Endothelial cell of umbilical vein (primary cell): ENCODE results near the gene NXN. TPM values are rescaled to one million over a fixed set of nuclear protein-coding genes. Genes with fewer than 3 reads are reported as not detected.

Experiments used
- BruUV-seq: library from RNA; stranded (reverse); fragments of 400-500 nt; replicated peaks from 2 replicates; lab custom pipeline; 2021; lab: Mats Ljungman, UMichigan
- CTCF ChIA-PET: fragments of 300-600, 350-600 bp; sonication (Branson Sonifier 250); formaldehyde crosslinking; loops from one replicate; lab custom pipeline; 2021; ENCODE audit warnings: antibody characterized with exemption, inconsistent platforms; lab: Charles Lee
- POLR2A ChIA-PET: fragments of 300-600, 350-600 bp; sonication (Branson Sonifier 250); formaldehyde crosslinking; loops from one replicate; lab custom pipeline; 2021; ENCODE audit warnings: antibody characterized with exemption, inconsistent platforms; lab: Charles Lee
- DNase-seq: peaks from one replicate; pipeline ENCODE4 v3.0.0-alpha.2; 2011; ENCODE audit warnings: low read depth, low spot score
- FAIRE-seq: peaks from 2 replicates; lab custom pipeline; 2011; peaks lifted over from hg19 to GRCh38; lab: Jason Lieb, UNC
- H2AFZ ChIP-seq: 2 replicates; pipeline ENCODE4 v1.6.0; 2012; ENCODE audit warnings: low read depth, low read length, control low read depth, inconsistent platforms
- H3K27ac ChIP-seq: 2 replicates; pipeline ENCODE4 v1.5.1; 2011; ENCODE audit warnings: low read depth, mild to moderate bottlenecking, control low read depth, low read length, moderate library complexity; ENCODE audit not compliant: insufficient read depth
- H3K27me3 ChIP-seq, 2 experiments: 2 replicates each; pipeline versions ENCODE4 v1.6.0 to v1.6.1; 2011; ENCODE audit warnings: low read length in 2 of 2, mixed read lengths in 1 of 2; ENCODE audit not compliant: control insufficient read depth in 2 of 2, insufficient read depth in 2 of 2
- H3K36me3 ChIP-seq, 2 experiments: 2 replicates in 1 of 2; 3 replicates in 1 of 2; pipeline ENCODE4 v1.5.1; 2011; ENCODE audit warnings: low read length in 2 of 2, mild to moderate bottlenecking in 1 of 2, moderate library complexity in 1 of 2; ENCODE audit not compliant: control insufficient read depth in 2 of 2, insufficient read depth in 2 of 2; ENCODE audit errors: extremely low read depth in 1 of 2
- H3K4me1 ChIP-seq: 3 replicates; pipeline ENCODE4 v1.5.1; 2011; ENCODE audit warnings: mild to moderate bottlenecking, low read length; ENCODE audit not compliant: control insufficient read depth, insufficient read depth; ENCODE audit errors: extremely low read depth
- H3K4me2 ChIP-seq: 2 replicates; pipeline ENCODE4 v1.6.1; 2011; ENCODE audit warnings: low read length, control low read depth, mixed read lengths; ENCODE audit not compliant: insufficient read depth
- H3K4me3 ChIP-seq, 3 experiments: fragments of 200-600 bp in 1 of 3; sonication (generic), shearing (Covaris generic) in 1 of 3; replicated peaks in 1 of 3; 2 replicates each; pipeline ENCODE4 v1.5.1; 2011 to 2016; ENCODE audit warnings: control low read depth in 3 of 3, low read length in 3 of 3, mild to moderate bottlenecking in 2 of 3, inconsistent platforms in 1 of 3, low read depth in 1 of 3, moderate library complexity in 1 of 3; ENCODE audit not compliant: insufficient read depth in 1 of 3
- H3K79me2 ChIP-seq: 2 replicates; pipeline ENCODE4 v1.6.0; 2012; ENCODE audit warnings: low read length, inconsistent platforms; ENCODE audit not compliant: control insufficient read depth, insufficient read depth
- H3K9ac ChIP-seq: replicated peaks from 2 replicates; pipeline ENCODE3; 2011; ENCODE audit warnings: low read length, control low read depth; ENCODE audit not compliant: insufficient read depth; ENCODE audit errors: extremely low read depth
- H3K9me1 ChIP-seq: replicated peaks from 3 replicates; pipeline ENCODE4 v1.6.0; 2011; ENCODE audit warnings: mild to moderate bottlenecking, low read length; ENCODE audit not compliant: control insufficient read depth, insufficient read depth; ENCODE audit errors: extremely low read depth
- H3K9me3 ChIP-seq: replicated peaks from 2 replicates; pipeline ENCODE4 v1.5.1; 2012; ENCODE audit warnings: low read length, inconsistent platforms; ENCODE audit not compliant: control insufficient read depth, insufficient read depth
- H4K20me1 ChIP-seq: replicated peaks from 2 replicates; pipeline ENCODE3; 2011; ENCODE audit warnings: mild to moderate bottlenecking, low read length; ENCODE audit not compliant: control insufficient read depth, insufficient read depth; ENCODE audit errors: extremely low read depth
- EZH2 ChIP-seq: IDR thresholded peaks from 2 replicates; pipeline ENCODE4 v1.6.1; 2012; ENCODE audit warnings: borderline replicate concordance, low read depth, mild to moderate bottlenecking, moderate library complexity, low read length, inconsistent platforms; ENCODE audit not compliant: severe bottlenecking
- FOS ChIP-seq: IDR thresholded peaks from 2 replicates; pipeline ENCODE4 v1.6.1; 2011; ENCODE audit warnings: mild to moderate bottlenecking, low read length, moderate library complexity, borderline replicate concordance; ENCODE audit not compliant: insufficient read depth
- GATA2 ChIP-seq: IDR thresholded peaks from 2 replicates; pipeline ENCODE4 v1.7.0; 2011; ENCODE audit warnings: low read depth, mild to moderate bottlenecking, moderate library complexity, mixed read lengths, low read length; ENCODE audit not compliant: insufficient read length, insufficient read depth
- JUN ChIP-seq: IDR thresholded peaks from 2 replicates; pipeline ENCODE4 v1.6.1; 2011; ENCODE audit warnings: borderline replicate concordance, low read depth; ENCODE audit not compliant: insufficient read length, insufficient read depth
- MYC ChIP-seq: IDR thresholded peaks from one replicate; pipeline ENCODE4 v1.6.1; 2011; ENCODE audit warnings: mild to moderate bottlenecking, low read depth, low read length
- POLR2A ChIP-seq: IDR thresholded peaks from 2 replicates; pipeline ENCODE4 v1.6.1; 2012; ENCODE audit warnings: low read depth, mild to moderate bottlenecking, control low read depth, low read length
- POLR2AphosphoS5 ChIP-seq: IDR thresholded peaks from 2 replicates; pipeline ENCODE4 v1.6.1; 2012; ENCODE audit warnings: low read depth, mild to moderate bottlenecking, control low read depth, low read length, moderate library complexity; ENCODE audit not compliant: insufficient read depth
- dilution Hi-C: fragments of 300-500 bp; cut with MboI; formaldehyde crosslinking; loops from one replicate; pipeline ENCODE4 v1.15.0; 2019; ENCODE audit warnings: low sequenced_read_pairs; ENCODE audit not compliant: extremely low pct_ligation_motif_present
- intact Hi-C: fragments of 100-400 bp; cut with micrococcal nuclease; formaldehyde crosslinking; loops from one replicate; pipeline ENCODE4 v1.10.0; 2022
- polyA plus RNA-seq, 4 experiments: library from polyadenylated mRNA; depleted of rRNA in 3 of 4; stranded (reverse) in 3 of 4; unstranded in 1 of 4; fragments of >200 nt; gene quantifications; 2 replicates each; pipeline versions ENCODE4 v1.2.1 to v1.2.3, GENCODE V29; 2011 to 2012; ENCODE audit warnings: missing spikeins in 1 of 4
- total RNA-seq: library from RNA; stranded (reverse); gene quantifications from 2 replicates; pipeline ENCODE4 v1.2.3, GENCODE V29; 2021
- TF ChIP-seq, protein P1 (sequence below), 2 donors: IDR thresholded peaks; 1 replicate in 1 of 2; 2 replicates in 1 of 2; pipeline ENCODE4 v1.5.1; 2011; ENCODE audit warnings: low read length in 2 of 2, mild to moderate bottlenecking in 2 of 2, moderate library complexity in 2 of 2, control low read depth in 1 of 2, inconsistent platforms in 1 of 2, low read depth in 1 of 2; ENCODE audit not compliant: insufficient read depth in 1 of 2; ENCODE audit errors: extremely low read depth in 1 of 2
- TF ChIP-seq, protein P2 (sequence below): IDR thresholded peaks from 2 replicates; pipeline ENCODE4 v1.6.1; 2011; ENCODE audit not compliant: insufficient read depth, insufficient read length

The NXN gene
- total and polyA plus RNA-seq, 2 donors (not counting 3 experiments of a cell fraction or from before 2014, with no cell fraction given) = 69.5 to 77.3 TPM

DNA sequence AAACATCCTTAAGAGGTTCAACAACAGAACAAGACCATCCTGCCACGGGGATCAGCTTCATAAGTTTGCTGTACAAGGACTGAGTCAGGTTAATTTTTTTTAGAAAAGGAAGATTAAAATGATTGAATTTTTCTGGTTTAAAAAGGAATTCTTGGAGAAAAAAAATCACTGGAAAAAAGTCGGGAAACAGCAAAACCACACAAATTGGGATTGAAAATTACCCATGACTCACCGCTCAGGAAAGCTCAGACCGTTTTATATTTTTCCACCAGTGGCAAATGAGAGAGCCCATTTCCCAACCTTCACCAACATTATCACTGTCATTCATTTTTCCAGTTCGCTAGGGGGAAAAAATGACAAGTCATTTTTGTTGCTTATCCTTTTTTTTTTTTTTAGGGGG is 150.8 kb downstream of the NXN start:
- Histone ChIP-seq H3K9ac (no peak overlapping the region), H3K79me2 (no peaks in the 10 kb centered on the region), H3K9me1 (no peaks in the 10 kb centered on the region), H3K36me3 (peaks cover 0 to 4% of the 10 kb centered on the region in 2 experiments), H3K27ac (no peak overlapping the region), H3K4me1 (no peaks in the 10 kb centered on the region), H4K20me1 (no peaks in the 10 kb centered on the region), H3K4me3 (no peak overlapping the region), H3K4me2 (no peak overlapping the region), H2AFZ (no peak overlapping the region), H3K27me3 (no peaks in the 10 kb centered on the region), H3K9me3 (no peaks in the 10 kb centered on the region)
- FAIRE-seq (no peak), DNase-seq (no peak)
- no peak for TF ChIP-seq JUN
- TF ChIP-seq POLR2AphosphoS5 = no peak
- no peak for TF ChIP-seq FOS
- CTCF ChIA-PET = no interaction called here
- no TSS peak for BruUV-seq
- POLR2A ChIA-PET = interaction anchor here (0.7 kb wide), 1 partner anchor 16 kb away, joined by 7 read pairs; no protein-coding TSS in a partner anchor
- dilution Hi-C loops (no loop called here), intact Hi-C loops (no loop called here)

DNA sequence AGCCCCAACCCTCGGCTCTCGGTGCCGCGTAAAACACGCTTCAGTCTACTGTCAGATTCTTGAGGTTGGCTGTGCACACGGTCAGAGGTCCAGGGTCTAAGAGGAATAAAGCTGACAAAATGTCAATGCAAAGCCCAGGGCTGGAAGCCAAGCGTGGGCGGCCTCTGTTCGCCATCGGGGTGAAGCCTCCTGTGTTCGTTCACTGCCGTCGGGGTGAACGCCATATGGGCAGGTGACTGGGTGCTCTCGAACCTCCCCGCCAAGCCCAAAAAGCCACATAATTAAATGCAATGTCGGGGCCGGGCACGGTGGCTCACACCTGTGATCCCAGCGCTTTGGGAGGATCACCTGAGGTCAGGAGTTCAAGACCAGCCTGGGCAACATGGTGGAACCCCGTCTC is 152.8 kb downstream of the NXN start:
- dilution Hi-C loops = no loop called here
- no peaks in the 10 kb centered on the region for H3K4me1 ChIP-seq
- TF ChIP-seq, protein P1, sequence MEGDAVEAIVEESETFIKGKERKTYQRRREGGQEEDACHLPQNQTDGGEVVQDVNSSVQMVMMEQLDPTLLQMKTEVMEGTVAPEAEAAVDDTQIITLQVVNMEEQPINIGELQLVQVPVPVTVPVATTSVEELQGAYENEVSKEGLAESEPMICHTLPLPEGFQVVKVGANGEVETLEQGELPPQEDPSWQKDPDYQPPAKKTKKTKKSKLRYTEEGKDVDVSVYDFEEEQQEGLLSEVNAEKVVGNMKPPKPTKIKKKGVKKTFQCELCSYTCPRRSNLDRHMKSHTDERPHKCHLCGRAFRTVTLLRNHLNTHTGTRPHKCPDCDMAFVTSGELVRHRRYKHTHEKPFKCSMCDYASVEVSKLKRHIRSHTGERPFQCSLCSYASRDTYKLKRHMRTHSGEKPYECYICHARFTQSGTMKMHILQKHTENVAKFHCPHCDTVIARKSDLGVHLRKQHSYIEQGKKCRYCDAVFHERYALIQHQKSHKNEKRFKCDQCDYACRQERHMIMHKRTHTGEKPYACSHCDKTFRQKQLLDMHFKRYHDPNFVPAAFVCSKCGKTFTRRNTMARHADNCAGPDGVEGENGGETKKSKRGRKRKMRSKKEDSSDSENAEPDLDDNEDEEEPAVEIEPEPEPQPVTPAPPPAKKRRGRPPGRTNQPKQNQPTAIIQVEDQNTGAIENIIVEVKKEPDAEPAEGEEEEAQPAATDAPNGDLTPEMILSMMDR (IDR thresholded peaks at IDR 0.05; ENCODE audit: extremely low read depth in 1 of 2, insufficient read depth in 1 of 2, low read depth in 1 of 2, low read length in 2 of 2) = no peak
- TF ChIP-seq MYC = no peak
- no peak for TF ChIP-seq EZH2
- no peak for TF ChIP-seq JUN
- TF ChIP-seq POLR2AphosphoS5 = no peak
- no peak for TF ChIP-seq POLR2A
- TF ChIP-seq, protein P2, sequence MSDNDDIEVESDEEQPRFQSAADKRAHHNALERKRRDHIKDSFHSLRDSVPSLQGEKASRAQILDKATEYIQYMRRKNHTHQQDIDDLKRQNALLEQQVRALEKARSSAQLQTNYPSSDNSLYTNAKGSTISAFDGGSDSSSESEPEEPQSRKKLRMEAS = no peak
- TF ChIP-seq GATA2 = no peak
- no peaks in the 10 kb centered on the region for H3K9me3 ChIP-seq
- H3K27ac ChIP-seq = no peak overlapping the region
- no peaks in the 10 kb centered on the region for H3K9me1 ChIP-seq
- DNase-seq (no peak), FAIRE-seq (no peak)
- POLR2A ChIA-PET = no interaction called here
- no peak overlapping the region for H3K4me2 ChIP-seq
- CTCF ChIA-PET = no interaction called here
- H3K36me3 ChIP-seq = peaks cover 0 to 12% of the 10 kb centered on the region in 2 experiments
- H4K20me1 ChIP-seq = no peaks in the 10 kb centered on the region
- intact Hi-C loops = no loop called here
- H2AFZ ChIP-seq = no peak overlapping the region
- H3K4me3 ChIP-seq = no peak overlapping the region
- no peaks in the 10 kb centered on the region for H3K27me3 ChIP-seq
- BruUV-seq = no TSS peak
- H3K9ac ChIP-seq = no peak overlapping the region
- no peaks in the 10 kb centered on the region for H3K79me2 ChIP-seq
